Cardiac muscle cell (in vitro differentiated cells and primary cell): ENCODE data around the gene KCNIP4. TPM values are rescaled to one million over a fixed set of nuclear protein-coding genes. Genes with fewer than 3 reads are reported as not detected.

Experiments used
- DNase-seq, 2 donors: peaks; one replicate each; pipeline versions ENCODE4 v3.0.0 to v3.0.0-alpha.2; 2010 to 2017; ENCODE audit warnings: low read depth in 1 of 2, low spot score in 1 of 2
- H3K27ac ChIP-seq: fragments of 200-600 bp; sonication (generic); 2 replicates; pipeline ENCODE4 v1.5.1; 2016
- H3K27me3 ChIP-seq: fragments of 200-600 bp; sonication (generic); 2 replicates; pipeline ENCODE4 v1.6.0; 2016; ENCODE audit warnings: control low read depth
- H3K36me3 ChIP-seq: fragments of 200-600 bp; sonication (generic); 2 replicates; pipeline ENCODE4 v1.5.1; 2016; ENCODE audit warnings: control low read depth
- H3K4me1 ChIP-seq: fragments of 200-600 bp; sonication (generic); 2 replicates; pipeline ENCODE4 v1.8.1; 2017; ENCODE audit warnings: low read depth, mild to moderate bottlenecking, mixed run types
- H3K4me3 ChIP-seq: fragments of 200-600 bp; sonication (generic); 2 replicates; pipeline ENCODE4 v1.5.1; 2016; ENCODE audit warnings: mild to moderate bottlenecking
- H3K9me3 ChIP-seq: fragments of 200-600 bp; sonication (generic); 2 replicates; pipeline ENCODE4 v1.5.1; 2017; ENCODE audit warnings: low read depth, mild to moderate bottlenecking, control low read depth
- CTCF ChIP-seq: IDR thresholded peaks from 2 replicates; pipeline ENCODE4 v1.5.1; 2012; ENCODE audit warnings: low read depth, mild to moderate bottlenecking, low read length
- polyA plus RNA-seq: library from polyadenylated mRNA; unstranded; fragments of >200 nt; fragmentation: Nextera tagmentation; extraction: Ambion mirVana; gene quantifications from 2 replicates; pipeline ENCODE4 v1.2.1, GENCODE V29; 2016
- total RNA-seq: library from RNA; depleted of rRNA; stranded (reverse); fragments of >200 nt; gene quantifications from 2 replicates; pipeline ENCODE4 v1.2.3, GENCODE V29; 2016

KCNIP4 gene
- total and polyA plus RNA-seq, 2 experiments from 2014 or later: 14.5 to 15.9 TPM

DNA sequence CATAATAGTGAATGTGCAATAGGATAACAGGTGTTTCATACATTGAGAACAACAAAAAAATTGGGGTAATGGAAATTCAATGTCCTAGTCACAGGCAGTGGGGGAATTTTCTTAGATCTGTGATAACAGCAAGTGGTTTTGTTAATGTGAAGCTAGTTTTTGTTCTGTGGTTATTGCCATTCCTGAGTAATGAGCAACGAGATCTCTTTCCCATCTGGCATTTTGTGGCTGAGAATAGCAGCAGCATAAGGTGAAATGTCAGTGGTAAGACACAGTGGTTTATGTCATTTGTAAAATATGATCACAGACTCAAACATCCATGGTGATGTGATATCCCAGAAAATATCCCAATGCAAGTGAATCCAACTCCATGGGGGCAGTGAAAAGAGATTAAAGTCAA lies 497.5 kb downstream of the KCNIP4 start:
- Histone ChIP-seq H3K27ac (no peak overlapping the region), H3K27me3 (no peaks in the 10 kb centered on the region), H3K9me3 (no peaks in the 10 kb centered on the region), H3K36me3 (no peaks in the 10 kb centered on the region), H3K4me1 (peaks cover 11% of the 10 kb centered on the region), H3K4me3 (no peak overlapping the region)
- no peak for TF ChIP-seq CTCF
- peak in 1 of 2 donors; percentile 1 for DNase-seq

DNA sequence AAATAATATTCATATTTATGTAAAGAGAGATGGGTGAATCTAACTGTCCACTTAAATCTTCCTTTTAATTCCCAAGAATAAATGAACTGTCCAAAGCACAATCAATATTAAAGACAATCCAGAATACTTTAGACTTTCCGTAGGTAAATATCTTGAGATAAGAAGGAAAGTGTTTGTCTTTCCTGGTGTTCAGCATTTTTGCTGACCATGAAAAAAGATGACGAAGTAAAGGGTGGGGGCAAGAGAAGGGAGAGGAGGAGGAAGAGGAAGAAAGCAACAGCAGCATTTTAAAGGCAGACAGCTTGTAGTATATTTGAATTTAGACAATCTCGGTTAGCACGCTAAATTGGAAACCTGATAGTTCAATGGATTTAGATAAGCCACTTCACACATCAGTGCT lies 498.2 kb downstream of the KCNIP4 start:
- Histone ChIP-seq H3K27ac (no peak overlapping the region), H3K4me1 (peaks cover 11% of the 10 kb centered on the region), H3K27me3 (no peaks in the 10 kb centered on the region), H3K36me3 (no peaks in the 10 kb centered on the region), H3K4me3 (no peak overlapping the region), H3K9me3 (no peaks in the 10 kb centered on the region)
- TF ChIP-seq CTCF: no peak
- DNase-seq: no peak

DNA sequence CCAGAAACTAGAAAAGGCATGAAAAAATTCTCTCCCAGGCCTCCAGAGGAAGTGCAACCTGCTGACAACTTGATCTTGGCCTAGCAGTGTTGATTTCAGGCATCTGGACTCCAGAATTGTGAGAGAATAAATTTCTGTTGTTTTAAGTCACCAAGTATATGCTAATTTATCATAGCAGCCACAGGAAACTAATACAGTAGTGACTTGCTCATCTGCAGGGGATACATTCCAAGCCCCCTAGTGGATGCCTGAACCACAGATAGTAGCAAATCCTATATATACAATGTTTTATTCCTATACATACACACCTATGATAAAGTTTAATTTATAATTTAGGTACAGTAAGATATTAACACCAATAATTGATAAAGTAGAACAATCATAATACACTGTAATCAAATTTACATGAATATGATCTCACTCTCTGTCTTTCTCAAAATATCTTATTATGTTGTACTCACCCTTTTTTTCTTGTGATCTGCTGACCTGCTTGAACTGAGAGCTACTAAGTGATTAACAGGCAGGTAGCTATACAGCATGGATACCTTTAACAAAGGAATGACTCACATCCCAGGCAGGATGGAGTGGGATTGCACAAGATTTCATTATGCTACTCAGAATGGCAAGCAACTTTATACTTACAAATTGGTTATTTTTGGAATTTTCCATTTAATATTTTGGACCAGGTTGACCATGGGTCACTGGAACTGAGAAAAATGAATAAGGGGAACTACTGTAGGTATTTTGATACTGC lies 501.1 kb downstream of the KCNIP4 start:
- no peak for TF ChIP-seq CTCF

GRCh38 chr4:21420166-21420565 lies 528.4 kb downstream of the KCNIP4 start:
- no peak for TF ChIP-seq CTCF
- DNase-seq: no peak
- Histone ChIP-seq H3K36me3 (no peaks in the 10 kb centered on the region), H3K4me3 (no peak overlapping the region), H3K27me3 (no peaks in the 10 kb centered on the region), H3K9me3 (no peaks in the 10 kb centered on the region), H3K27ac (no peak overlapping the region), H3K4me1 (peaks cover 6% of the 10 kb centered on the region)

More for the DNA sequence above, 501.1 kb downstream of the KCNIP4 start:
- no peak for DNase-seq
- H3K4me3 ChIP-seq: no peak overlapping the region
- H3K27me3 ChIP-seq: no peaks in the 10 kb centered on the region
- H3K27ac ChIP-seq: no peak overlapping the region
- no peaks in the 10 kb centered on the region for H3K36me3 ChIP-seq
- H3K9me3 ChIP-seq: no peaks in the 10 kb centered on the region
- H3K4me1 ChIP-seq: peaks cover 11% of the 10 kb centered on the region

GRCh38 chr4:21415728-21416127 lies 532.8 kb downstream of the KCNIP4 start:
- H3K9me3 ChIP-seq: no peaks in the 10 kb centered on the region
- H3K4me3 ChIP-seq: no peak overlapping the region
- TF ChIP-seq CTCF: no peak
- no peak overlapping the region for H3K27ac ChIP-seq
- no peak for DNase-seq
- H3K4me1 ChIP-seq: peaks cover 6% of the 10 kb centered on the region
- H3K27me3 ChIP-seq: no peaks in the 10 kb centered on the region
- no peaks in the 10 kb centered on the region for H3K36me3 ChIP-seq
